Measurements from ENCODE around the gene INPP5E.
"Not testable (repeated sequence)": the region's sequence is repeated elsewhere in the genome, so short reads cannot be mapped to it uniquely, and the experiment has no call there.

Gene INPP5E

DNA sequence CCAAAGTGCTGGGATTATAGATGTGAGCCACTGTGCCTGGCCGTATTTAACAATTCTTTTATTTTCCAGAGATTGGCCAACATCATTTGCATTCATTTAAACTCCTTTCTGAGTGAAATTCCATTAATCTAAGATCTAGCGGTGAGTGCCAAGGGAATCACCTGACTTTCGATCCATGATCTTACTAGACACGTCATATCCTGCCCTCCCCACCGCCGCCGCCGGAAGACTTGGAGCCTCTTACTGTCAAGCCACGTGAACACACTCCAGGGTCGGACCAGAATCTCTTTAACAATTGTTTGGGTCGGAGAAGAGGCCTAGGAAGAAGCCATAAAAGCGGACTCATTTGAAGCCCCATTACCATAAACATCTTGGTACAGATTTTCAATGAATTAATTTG, 12.9 kb downstream of the INPP5E start:
- no peak for DNase-seq (ENCODE audit: low read depth)

DNA sequence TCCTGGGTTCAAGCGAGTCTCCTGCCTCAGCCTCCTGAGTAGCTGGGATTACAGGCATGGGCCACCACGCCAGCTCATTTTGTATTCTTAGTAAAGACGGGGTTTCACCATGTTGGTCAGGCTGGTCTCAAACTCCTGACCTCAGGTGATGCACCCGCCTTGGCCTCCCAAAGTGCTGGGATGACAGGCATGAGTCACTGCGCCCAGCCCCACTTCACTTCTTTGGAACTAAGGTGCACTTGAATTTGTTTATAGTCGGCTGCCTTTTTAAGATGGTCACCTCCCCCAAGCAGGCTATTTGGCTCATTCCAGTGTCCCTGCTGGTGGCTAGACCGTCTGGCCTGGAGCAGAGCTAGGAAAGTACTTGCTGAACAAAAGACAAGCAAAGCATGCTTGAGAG, 14.3 kb downstream of the INPP5E start:
- DNase-seq (ENCODE audit: low read depth), result not testable (repeated sequence)

DNA sequence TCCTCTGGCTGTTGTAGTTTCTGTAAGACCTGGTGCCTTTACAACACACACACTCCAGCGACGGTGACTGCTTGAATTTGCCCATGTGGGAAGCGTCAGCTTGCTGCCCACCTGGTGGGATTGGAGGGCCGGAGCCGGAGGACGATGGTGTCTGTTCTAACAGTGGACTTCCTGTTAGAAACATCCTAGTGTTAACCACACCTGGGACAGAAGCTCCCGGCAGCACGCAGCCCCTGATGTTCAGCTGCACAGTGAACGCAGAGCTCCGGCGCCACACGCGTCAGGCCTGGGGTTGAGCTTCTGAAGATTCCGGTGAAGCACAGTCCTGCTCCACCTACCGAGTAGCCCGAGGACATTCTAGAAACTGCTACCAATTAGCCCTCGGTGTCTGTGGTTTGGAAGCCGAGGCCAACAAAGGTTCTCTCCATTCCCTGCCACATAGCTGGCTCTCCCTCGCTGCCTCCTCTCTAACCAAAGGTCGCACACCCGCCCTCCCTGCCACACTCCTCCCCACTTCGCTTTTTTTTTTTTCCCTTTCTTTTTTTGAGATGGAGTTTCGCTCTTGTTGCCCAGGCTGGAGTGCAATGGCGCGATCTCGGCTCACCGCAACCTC, 14.8 kb downstream of the INPP5E start:
- no peak for DNase-seq (ENCODE audit: low read depth)

DNA sequence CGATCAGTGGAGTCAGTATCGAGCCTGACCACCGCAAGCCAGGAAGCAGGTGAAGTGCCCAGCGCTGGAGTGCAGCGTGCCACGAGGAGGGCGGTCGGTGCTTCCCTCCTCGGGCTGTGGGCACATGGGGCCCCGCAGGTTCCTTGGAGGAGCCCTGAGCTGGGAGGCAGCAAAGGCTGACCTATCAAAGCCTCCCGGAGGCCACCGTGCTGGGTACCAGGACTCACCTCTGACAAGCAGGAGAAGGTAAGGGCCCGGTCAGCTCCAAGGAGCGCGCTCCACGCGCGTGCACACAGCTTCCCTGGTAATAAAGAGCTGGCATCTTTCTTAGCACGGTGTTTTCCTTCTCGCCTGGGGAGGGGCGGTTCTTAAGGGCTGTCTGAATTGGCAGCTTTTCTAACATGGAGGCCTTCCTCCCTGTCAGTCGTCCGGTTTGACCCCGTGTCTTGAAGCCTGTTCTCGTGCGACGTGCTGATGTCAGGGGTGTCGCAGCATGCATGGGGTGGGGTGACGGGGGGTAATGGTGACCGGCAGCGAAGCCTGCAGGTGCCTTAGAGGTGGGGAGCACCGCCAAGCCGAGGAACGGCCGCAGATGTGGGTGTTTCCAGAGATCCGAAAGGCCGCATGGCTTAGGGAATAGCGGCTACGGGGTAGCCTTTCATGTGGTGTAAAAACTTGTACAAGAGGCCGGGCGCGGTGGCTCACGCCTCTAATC, 16.1 kb downstream of the INPP5E start:
- no peak for DNase-seq (ENCODE audit: low read depth)

DNA sequence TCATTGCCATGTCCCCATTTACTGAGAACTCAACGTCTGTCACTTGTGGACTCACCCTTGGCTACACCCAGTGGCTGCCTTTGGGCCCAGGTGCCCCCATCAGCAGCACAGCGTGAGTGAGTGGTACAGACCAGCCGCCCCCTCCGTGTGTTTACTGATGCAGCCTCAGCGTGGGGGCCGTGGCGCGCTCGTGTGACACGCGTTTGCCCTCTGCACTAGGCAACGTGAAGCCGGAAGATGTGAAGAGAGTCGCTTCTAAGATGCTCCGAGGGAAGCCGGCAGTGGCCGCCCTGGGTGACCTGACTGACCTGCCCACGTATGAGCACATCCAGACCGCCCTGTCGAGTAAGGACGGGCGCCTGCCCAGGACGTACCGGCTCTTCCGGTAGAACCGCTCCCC, 16.8 kb downstream of the INPP5E start:
- no peak for DNase-seq (ENCODE audit: low read depth)

DNA sequence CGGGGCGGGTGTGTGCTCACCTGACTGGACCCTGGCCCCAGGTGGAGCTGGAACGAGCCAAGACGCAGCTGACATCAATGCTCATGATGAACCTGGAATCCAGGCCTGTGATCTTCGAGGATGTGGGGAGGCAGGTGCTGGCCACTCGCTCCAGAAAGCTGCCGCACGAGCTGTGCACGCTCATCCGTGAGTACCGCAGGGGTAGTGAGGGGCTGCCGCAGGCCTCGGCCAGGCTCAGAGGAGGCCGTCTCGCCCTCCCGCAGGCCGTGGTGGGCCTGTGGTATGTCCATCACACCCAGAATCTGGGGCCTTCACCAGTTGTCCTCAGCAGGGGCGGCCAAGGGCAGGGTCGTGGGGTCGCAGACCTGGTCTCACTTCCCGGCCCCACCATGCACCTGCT, 17.9 kb downstream of the INPP5E start:
- DNase-seq (ENCODE audit: low read depth), result no peak

DNA sequence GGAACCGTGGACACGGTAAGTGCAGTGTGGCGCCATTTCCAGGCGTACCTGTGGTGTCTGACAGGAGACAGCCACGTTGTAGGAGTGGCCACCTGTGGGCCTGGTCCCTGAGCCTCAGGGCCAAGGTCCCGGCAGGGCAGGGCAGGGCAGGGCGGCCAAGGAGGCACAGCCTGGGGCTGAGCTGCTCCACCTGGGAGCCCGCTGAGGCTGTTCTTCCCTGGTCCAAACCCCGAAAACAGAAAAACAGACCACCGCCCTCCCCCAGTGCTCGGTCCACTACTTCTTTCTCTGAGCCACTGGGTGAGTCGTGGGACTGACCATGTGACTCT, 20.6 kb downstream of the INPP5E start:
- no peak for DNase-seq (ENCODE audit: low read depth)

DNA sequence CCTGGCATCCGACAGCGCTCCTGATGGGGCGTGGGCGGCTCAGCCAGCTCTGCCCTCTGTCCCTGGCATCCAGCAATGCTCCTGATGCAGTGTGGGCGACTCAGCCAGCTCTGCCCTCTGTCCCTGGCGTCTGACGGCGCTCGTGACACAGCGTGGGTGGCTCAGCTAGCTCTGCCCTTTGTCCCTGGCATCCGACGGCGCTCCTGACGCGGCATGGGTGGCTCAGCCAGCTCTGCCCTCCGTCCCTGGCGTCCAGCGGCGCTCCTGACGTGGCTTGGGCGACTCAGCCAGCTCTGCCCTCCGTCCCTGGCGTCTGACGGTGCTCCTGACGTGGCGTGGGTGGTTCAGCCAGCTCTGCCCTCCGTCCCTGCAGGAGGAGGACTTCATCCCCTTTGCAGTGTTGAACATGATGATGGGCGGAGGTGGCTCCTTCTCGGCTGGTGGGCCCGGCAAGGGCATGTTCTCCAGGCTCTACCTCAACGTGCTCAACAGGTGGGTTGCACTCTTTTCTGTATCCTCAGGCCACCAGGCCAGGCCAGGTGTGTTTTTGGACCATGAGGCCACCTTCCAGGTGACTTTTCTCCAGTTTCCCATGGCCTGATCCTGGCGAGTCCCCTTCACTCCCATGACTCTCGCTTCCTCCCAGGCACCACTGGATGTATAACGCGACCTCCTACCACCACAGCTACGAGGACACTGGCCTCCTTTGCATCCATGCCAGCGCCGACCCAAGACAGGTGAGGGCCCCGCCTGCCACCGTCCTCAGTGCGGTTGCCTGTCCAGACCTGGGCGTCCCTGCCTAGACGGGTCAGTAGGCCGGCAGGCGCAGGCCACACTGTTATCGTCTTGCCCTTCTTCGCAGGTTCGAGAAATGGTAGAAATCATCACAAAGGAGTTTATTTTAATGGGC, 21.2 kb downstream of the INPP5E start:
- no peak for DNase-seq (ENCODE audit: low read depth)

DNA sequence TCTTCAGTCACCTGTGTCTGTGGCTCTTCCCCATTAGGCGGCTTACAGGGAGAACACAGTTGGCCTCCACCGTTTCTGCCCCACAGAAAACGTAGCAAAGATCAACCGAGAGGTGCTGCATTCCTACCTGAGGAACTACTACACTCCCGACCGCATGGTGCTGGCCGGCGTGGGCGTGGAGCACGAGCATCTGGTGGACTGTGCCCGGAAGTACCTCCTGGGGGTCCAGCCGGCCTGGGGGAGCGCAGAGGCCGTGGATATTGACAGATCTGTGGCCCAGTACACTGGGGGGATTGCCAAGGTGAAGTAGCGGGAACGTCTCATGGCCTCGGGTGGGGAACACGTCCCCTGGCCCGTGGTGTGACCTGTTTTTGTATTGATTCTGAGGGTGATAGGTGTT, 22.7 kb downstream of the INPP5E start:
- no peak for DNase-seq (ENCODE audit: low read depth)

DNA sequence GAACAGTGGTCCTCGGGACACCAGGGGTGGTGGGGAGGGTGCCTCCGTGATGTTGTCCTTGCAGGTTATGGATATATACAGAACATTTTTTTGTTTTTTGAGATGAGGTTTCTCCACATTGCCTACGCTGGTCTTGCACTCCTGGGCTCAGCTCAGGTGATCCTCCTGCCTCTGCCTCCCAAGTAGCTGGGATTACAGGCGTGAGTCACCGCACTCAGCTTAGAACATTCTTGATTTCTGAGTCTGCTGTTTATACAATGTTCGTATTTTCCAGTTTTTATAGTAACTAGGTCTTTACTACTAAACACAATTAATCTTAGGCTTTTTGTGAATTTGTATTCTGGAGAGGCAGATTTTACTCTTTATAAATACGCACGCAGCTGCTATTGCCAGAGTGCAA, 23.2 kb downstream of the INPP5E start:
- no peak for DNase-seq (ENCODE audit: low read depth)

DNA sequence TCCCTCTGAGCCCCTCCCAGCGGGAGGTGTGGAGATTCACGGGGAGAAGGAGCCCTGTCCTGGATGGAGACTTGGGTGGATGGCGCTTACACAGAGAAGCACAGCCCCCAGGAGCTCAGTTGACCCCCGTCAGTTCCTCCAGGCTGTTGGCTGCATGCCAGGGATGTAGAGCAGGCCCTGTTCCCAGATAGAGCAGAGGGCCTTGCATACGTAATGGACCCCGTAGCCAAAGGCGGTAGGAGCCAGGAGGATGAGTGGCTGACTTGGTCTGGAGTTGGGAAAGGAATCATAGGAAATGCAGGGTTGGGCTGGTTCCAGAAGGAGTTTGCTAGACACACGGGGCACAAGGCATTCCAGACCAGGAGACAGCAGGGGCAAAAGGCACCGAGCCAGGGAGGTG, 26.7 kb downstream of the INPP5E start:
- no peak for DNase-seq (ENCODE audit: low read depth)

DNA sequence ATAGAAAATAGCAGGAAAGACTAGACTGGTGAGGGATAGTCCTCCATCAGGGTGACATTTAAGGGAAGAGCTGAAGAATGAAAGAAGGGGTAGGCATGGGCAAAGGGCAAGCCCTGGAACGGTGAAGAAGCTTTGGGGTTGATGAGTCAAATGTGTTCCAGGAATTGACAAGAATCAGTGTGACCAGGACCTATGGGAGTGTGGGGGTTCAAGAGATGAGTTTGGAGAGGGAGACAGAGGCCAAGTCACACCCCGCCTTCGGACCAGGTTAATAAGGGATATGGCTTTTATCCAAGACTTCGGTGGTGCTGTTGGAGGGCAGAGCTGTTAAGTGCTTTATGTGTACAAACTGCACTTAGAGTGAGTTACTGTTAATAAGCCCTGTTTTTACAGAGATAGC, 28.3 kb downstream of the INPP5E start:
- DNase-seq (ENCODE audit: low read depth), result no peak

DNA sequence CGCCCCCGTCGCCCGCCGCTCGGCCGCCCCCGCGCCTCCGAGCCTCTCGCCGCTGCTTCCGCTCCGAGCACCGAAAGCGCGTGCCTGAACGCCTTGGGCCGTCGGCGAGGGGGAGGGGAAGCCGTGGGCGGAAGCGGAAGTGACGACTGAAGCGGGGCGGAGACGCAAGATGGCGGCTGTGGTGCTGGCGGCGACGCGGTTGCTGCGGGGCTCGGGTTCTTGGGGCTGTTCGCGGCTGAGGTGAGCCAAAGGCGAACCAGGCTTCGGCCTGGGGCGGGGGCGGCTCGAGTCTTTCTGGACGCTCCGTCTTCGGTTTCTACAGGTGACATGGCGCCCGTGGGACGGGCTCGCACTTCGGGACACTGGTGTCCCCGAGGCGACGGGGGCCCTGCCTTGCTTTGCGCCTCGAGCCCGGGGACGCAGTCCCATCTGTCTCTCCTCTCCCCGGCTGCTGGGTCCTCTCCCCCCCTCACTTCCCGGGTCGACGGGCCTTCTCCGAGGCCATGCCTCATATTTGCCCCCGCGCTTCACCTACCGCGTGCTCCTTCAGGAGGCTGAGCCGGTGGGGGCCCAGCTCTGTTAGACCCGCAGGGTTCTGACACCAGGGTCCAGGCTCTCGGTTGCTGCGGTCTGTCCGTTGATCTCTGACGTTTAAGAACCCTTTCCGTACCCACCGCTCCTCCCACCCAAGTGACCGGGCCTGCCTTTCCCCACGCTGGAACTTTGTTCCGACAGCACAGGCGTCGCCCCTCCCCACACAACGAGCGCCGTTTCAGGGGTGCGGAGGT, 29.0 kb downstream of the INPP5E start, which contains the start of the genes ENTR1 and PMPCA:
ENTR1 (minus strand) TSS at position 115 of the 788 bp plus-strand sequence. CDS start 217 bp downstream, outside the sequence.
PMPCA (plus strand) TSS at position 159 of the 788 bp plus-strand sequence; CDS start at position 170, 11 bp downstream.
- DNase-seq (ENCODE audit: low read depth), result peak; percentile 96

DNA sequence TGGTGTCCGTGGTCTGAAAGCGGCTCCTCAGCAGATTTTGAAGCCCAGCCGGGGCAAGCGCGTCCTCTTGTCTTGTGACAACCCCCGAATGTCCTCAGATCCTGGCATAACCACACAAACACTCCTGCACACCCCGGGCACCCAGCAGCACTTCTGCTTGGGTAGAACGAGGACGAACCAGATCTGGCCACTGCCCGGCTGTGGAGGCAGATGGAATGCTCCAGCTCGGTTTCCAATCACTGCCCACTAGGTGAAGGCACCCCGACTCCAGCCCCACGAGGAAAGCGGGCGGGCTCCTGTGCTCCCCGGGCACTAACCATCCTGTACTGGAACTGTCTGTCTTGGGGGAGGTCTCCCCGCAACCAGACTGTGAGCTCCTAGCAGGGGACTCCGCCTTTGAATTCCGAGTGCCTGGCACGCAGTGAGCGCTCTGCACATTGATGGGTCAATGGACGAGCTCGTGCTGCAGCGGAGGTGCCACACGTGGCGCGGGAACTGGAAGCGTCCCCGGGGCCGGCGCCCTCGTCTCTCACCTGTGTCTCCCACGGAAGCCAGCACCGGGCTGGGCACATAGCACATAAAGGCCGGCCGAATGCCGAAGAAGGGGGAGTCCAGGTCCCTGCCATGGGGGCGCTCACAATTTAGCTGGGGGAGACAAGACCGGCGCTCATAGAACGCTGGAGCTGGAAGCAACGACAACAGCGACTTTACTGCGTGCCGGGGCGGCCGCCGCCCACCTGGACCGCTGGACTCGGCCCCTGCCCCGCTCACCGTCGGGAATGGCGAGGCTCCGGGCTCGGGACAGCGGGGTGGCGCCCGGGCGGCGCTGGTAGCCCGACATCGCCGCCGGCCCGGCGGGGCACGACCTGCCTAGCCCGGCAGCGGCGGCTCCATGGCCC, 29.8 kb downstream of the INPP5E start:
- peak; percentile 30 for DNase-seq (ENCODE audit: low read depth)

DNA sequence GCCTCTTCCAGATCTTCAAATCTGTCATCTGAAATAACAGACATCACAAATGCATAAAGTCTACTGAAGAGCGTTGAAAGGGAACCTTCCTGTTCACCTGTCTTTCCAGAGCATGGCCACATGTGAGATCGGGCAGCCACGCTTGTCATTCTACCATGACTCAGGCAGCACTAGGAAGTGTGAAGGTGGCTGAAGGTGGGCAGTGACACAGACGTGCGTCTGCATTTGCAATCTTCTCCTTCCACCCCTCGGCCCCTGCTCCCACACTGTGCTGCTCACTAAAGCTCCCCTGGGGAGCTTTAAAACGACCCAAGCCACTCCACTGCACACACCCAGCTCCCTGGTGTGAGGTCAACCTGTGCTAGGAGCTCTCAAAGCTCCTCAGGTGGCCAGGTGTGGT, 31.7 kb downstream of the INPP5E start:
- DNase-seq (ENCODE audit: low read depth), result no peak

DNA sequence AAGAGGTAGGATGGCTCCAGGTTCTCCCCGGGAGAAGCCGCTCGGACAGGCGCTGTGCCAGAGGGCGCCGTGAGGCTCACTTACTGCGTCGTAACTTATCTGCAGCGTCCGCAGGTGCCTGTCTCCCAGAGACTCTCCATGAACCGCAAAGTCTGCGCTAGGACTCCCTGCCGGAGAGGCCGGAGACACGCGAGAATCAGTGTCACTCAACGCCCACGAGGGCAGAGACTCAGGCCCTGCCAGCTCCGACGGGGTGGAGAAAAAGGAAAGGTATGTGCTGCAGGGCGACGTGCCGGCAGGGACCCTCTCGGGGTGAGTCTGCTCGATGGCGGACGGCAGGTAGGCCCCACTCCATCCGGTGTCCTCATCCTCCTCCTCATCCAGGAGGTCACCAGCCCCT, 32.6 kb downstream of the INPP5E start:
- not testable (repeated sequence) for DNase-seq (ENCODE audit: low read depth)

DNA sequence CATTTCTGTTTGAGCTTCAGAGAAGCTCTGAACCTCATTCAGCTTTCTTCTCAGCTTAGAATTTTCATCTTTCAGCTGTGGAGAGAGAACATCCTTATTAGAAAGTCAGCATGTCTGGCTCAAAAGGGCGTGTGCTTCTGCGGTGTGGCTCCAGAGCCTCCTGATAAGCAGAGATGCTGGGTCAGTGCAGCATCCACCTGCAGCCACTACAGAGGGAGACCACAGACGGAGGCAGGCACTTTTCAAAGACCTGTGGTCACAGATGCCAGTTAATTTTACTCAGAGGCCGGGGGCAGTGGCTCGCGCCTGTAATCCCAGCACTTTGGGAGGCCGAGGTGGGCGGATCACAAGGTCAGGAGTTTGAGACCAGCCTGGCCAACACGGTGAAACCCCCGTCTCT, 33.7 kb downstream of the INPP5E start:
- DNase-seq (ENCODE audit: low read depth), result not testable (repeated sequence)

DNA sequence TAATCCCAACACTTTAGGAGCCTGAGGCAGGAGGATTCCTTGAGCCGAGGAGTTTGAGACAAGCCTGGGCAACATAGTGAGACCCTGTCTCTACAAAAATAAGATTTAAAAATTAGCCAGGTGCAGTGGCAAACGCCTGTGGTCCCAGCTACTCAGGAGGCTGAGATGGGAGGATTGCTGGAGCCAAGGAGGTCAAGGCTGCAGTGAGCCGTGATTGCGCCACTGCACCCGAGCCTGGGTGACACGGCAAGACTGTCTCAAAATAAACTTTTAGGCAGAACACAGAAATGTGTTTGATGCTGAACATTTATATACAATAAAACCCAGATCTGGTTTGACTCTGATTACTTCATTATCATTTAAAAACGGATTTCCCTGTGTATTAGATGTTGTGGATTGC, 34.2 kb downstream of the INPP5E start:
- no peak for DNase-seq (ENCODE audit: low read depth)

DNA sequence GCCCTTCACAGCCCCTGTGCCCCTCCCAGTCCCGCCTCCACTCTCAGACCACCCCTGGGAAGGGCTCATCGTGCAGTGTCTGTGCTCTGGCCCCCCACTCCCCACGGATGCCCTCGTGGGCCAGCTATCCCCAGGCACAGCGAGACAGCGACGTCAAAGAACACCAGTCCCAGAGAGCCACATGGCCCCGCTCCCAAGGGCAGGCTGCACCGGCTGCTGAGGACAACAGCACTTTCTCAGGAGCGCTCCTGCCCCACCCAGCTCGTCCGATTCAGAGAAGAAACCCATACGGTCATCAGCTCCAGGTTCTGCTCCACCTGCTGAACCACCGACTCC, 34.9 kb downstream of the INPP5E start:
- no peak for DNase-seq (ENCODE audit: low read depth)

DNA sequence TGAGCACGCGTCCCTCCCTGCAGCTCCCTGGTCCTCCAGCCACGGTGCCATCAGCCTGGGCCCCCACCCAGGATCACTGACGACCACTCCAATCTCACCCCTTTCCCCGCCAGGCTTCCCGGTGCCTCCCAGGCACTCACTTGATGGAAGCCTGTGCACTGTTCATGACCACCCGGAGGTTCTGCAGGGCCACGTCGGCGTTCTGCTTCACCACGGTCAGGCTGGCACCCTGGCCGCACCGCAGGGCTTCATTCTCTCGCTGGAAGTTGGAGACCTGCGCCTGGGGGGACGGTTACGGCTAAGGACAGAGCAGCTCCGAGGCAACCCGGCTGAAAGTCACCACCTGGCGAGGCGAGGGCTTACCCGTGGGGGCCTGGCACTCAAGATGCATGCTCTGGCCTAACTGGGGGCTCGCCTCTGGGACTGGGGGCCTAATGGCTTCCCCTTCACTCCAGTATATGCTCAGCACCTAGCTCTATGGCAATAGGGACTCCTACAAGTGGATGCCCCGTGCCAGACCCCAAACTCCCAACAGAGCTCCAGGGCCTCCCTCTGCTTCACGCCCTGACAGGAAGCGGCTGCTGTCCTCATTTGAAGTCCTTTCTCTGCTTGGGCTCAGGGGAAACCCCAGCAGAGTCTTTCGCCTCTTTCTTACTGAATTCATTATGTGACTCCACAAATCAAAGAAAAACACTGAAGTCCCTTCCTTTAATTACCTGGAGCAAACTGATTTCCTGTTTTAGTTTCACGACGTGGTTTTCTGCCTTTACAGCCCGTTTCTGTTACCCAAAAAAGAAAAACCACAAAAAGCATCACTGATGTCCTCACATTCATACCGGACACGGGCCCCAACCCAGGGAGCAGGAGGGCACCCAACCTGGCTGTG, 35.5 kb downstream of the INPP5E start:
- peak; percentile 38 for DNase-seq (ENCODE audit: low read depth)
